ENCODE results near the gene GUCY1A1. TPM values are rescaled to one million over a fixed set of nuclear protein-coding genes. Genes with fewer than 3 reads are reported as not detected.

The GUCY1A1 gene
- total and polyA plus RNA-seq, 2 of the 4 experiments (the other 2 are of a cell fraction), result 0.19 to 0.54 TPM

GRCh38 chr4:155629183-155629825 is 37.3 kb upstream of the GUCY1A1 start:
- Histone ChIP-seq H2BK5ac (ENCODE audit: low read depth, low read length, poor library complexity, severe bottlenecking) (peak overlapping the region; percentile 89), H3K4me1 (ENCODE audit: control insufficient read depth, insufficient read depth, low read length) (peaks cover 15% of the 10 kb centered on the region), H2BK15ac (ENCODE audit: low read depth, low read length) (no peak overlapping the region), H3K4me3 (ENCODE audit: insufficient read depth, low read depth, low read length) (no peak overlapping the region), H3K9me3 (ENCODE audit: control insufficient read depth, insufficient read depth, low read length) (no peaks in the 10 kb centered on the region), H4K20me1 (ENCODE audit: insufficient read depth, low read length) (no peaks in the 10 kb centered on the region; the same call in 1 of the 2 replicates), H2BK20ac (ENCODE audit: low read depth, low read length) (peak overlapping the region; percentile 28), H4K8ac (ENCODE audit: low read depth in 2 of 2, low read length in 2 of 2) (peak overlapping the region in 1 of 2 experiments; percentile 14; a peak in 1 of 4 replicates), H3K9ac (ENCODE audit: low read depth, low read length) (no peak overlapping the region), H3K79me1 (ENCODE audit: low read depth in 1 of 2, low read length in 2 of 2) (no peaks in the 10 kb centered on the region), H3K56ac (ENCODE audit: extremely low read depth, insufficient read depth, low read length) (no peak overlapping the region), H4K5ac (ENCODE audit: low read depth, low read length) (no peak overlapping the region; the same call in 1 of the 2 replicates), H3K9me1 (ENCODE audit: insufficient read depth, low read length) (peaks cover 7% of the 10 kb centered on the region; the same call in 1 of the 2 replicates), H3K27me3 (ENCODE audit: control insufficient read depth, insufficient read depth, low read length) (no peaks in the 10 kb centered on the region), H2AFZ (replicated peaks; ENCODE audit: low read length, poor library complexity) (no peak overlapping the region), H3K27ac (ENCODE audit: insufficient read depth, low read length) (peak overlapping the region; percentile 97; the same call in 1 of the 2 replicates), H3K14ac (replicated peaks; ENCODE audit: low read depth, low read length) (no peak overlapping the region), H2BK120ac (ENCODE audit: low read depth, low read length) (peak overlapping the region; percentile 33), H2AK9ac (replicated peaks; ENCODE audit: low read depth, low read length, poor library complexity) (no peak overlapping the region), H3K23ac (ENCODE audit: low read depth, low read length) (no peak overlapping the region), H3K18ac (ENCODE audit: low read depth, low read length) (peak overlapping the region; percentile 47), H4K91ac (ENCODE audit: insufficient read depth, low read depth, low read length) (peak overlapping the region; percentile 46; the same call in 1 of the 2 replicates), H3K4me2 (ENCODE audit: low read depth, low read length) (peak overlapping the region; percentile 2; the same call in 1 of the 2 replicates), H3K4ac (ENCODE audit: low read depth, low read length) (peak overlapping the region; percentile 20; the same call in 1 of the 2 replicates), H3K36me3 (ENCODE audit: control insufficient read depth, insufficient read depth, low read length) (no peaks in the 10 kb centered on the region), H2AK5ac (ENCODE audit: low read depth, low read length) (peak overlapping the region; percentile 23; the same call in 1 of the 2 replicates)
- dilution Hi-C loops (cut with HindIII; ENCODE audit: low sequenced_read_pairs, unreplicated experiment) (no loop called here), intact Hi-C loops (cut with micrococcal nuclease) (no loop called here), in situ Hi-C loops (cut with MboI; ENCODE audit: low sequenced_read_pairs) (no loop called here)
- ATAC-seq (ENCODE audit: low read depth), result peak; percentile 26
- POLR2A ChIA-PET (ENCODE audit: unreplicated experiment), result interaction anchor here (0.6 kb wide), 1 partner anchor 238 kb away, joined by 3 read pairs; no protein-coding TSS in a partner anchor
- CTCF ChIA-PET, result interaction anchor here (0.7 to 1.7 kb wide), 2 partner anchors 13 to 21 kb away, joined by 3 to 5 read pairs; no protein-coding TSS in a partner anchor
- no TSS peak for BruUV-seq (replicated peaks)
- no CpG with 5 or more reads among the region's 3 CpGs for WGBS, 2 experiments (ENCODE audit: extremely low coverage in 2 of 2, insufficient read length in 1 of 2)
- DNase-seq, result peak; percentile 59
- no peak for TF ChIP-seq CEBPB (IDR thresholded peaks at IDR 0.05; ENCODE audit: low read depth, low read length)
- TF ChIP-seq CHD1 (IDR thresholded peaks at IDR 0.05; ENCODE audit: low read depth, low read length), result no peak
- TF ChIP-seq ELK1 (IDR thresholded peaks at IDR 0.05; ENCODE audit: borderline replicate concordance, low read depth, low read length), result no peak
- no peak for TF ChIP-seq USF2 (IDR thresholded peaks at IDR 0.05; ENCODE audit: low read depth, low read length)
- no peak for TF ChIP-seq MAFK (IDR thresholded peaks at IDR 0.05; ENCODE audit: low read depth, low read length)
- no peak for TF ChIP-seq FOS (IDR thresholded peaks at IDR 0.05; ENCODE audit: low read depth, low read length)
- TF ChIP-seq RAD21 (IDR thresholded peaks at IDR 0.05; ENCODE audit: low read length), result no peak
- TF ChIP-seq SMC3 (IDR thresholded peaks at IDR 0.05; ENCODE audit: low read depth, low read length), result no peak
- TF ChIP-seq RCOR1 (IDR thresholded peaks at IDR 0.05; ENCODE audit: insufficient replicate concordance, low read length), result no peak
- no peak for TF ChIP-seq POLR2A (IDR thresholded peaks at IDR 0.05; ENCODE audit: low read depth, low read length)
- no peak for TF ChIP-seq CTCF (conservative IDR thresholded peaks at IDR 0.05; ENCODE audit: low read depth, low read length)
- no peak for TF ChIP-seq MXI1 (IDR thresholded peaks at IDR 0.05; ENCODE audit: borderline replicate concordance, low read depth, low read length)
- TF ChIP-seq NFE2L2 (IDR thresholded peaks at IDR 0.05; ENCODE audit: low read depth, low read length), result no peak
- TF ChIP-seq RFX5 (IDR thresholded peaks at IDR 0.05; ENCODE audit: low read depth, low read length), result no peak
- no peak for TF ChIP-seq MAZ (IDR thresholded peaks at IDR 0.05; ENCODE audit: borderline replicate concordance, low read depth, low read length)
